ENCODE data around the gene TBC1D22B. TPM values are rescaled to one million over a fixed set of nuclear protein-coding genes. Genes with fewer than 3 reads are reported as not detected.

Gene TBC1D22B
- total RNA-seq, 1 experiment from 2014 or later = 13.5 TPM

DNA sequence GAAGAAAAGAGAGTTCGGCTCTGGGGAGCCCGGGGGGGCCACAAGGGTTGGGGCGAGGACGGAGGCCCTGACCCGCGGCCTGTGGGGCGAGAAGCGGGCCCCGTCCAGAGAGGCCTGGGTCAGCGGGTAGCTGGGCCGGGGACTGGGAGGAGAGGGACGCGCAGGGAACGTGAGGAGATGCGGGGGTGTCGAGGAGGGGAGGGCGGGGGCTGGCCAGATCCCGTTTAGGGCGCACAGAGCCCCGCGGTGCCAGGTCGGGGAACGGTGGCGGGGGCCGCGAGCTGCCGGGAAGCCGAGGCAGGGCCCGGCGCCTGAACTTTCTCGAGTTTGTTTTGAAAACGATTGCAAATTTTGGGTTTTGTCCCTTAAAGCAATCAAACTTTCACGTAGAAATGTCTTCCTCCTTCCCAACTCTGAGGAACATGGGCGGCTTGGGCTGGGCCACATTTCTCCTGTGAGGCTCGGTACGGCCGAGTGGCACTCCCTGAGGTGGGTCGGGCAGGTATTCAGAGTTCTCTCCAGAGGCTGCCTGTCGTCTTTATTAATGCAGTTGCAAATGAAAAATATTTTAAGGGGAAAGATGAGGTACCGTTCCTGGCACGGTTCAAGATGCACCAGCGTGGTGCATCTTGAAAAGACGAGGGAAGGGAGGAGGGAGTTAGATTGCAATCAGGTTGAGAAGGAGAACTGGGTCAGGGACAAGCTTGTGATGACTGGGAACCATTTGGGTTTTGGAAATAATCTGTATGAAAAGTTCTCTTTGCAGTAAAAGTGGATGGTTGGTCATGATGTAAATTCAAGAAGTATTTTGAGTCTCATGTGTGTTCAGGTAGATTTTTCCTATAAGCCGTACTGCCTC is 97.2 kb downstream of the TBC1D22B start:
- H3K36me3 ChIP-seq (ENCODE audit: insufficient read depth, low read length, poor library complexity, severe bottlenecking) = no peaks in the 10 kb centered on the region
- peak; percentile 14 for DNase-seq (ENCODE audit: low spot score)
- TF ChIP-seq EZH2 (IDR thresholded peaks at IDR 0.05; ENCODE audit: borderline replicate concordance, low read depth, low read length, poor library complexity, severe bottlenecking) = no peak
- TF ChIP-seq, protein P1, sequence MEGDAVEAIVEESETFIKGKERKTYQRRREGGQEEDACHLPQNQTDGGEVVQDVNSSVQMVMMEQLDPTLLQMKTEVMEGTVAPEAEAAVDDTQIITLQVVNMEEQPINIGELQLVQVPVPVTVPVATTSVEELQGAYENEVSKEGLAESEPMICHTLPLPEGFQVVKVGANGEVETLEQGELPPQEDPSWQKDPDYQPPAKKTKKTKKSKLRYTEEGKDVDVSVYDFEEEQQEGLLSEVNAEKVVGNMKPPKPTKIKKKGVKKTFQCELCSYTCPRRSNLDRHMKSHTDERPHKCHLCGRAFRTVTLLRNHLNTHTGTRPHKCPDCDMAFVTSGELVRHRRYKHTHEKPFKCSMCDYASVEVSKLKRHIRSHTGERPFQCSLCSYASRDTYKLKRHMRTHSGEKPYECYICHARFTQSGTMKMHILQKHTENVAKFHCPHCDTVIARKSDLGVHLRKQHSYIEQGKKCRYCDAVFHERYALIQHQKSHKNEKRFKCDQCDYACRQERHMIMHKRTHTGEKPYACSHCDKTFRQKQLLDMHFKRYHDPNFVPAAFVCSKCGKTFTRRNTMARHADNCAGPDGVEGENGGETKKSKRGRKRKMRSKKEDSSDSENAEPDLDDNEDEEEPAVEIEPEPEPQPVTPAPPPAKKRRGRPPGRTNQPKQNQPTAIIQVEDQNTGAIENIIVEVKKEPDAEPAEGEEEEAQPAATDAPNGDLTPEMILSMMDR (conservative IDR thresholded peaks at IDR 0.05; ENCODE audit: low read depth, low read length) = no peak
- peak overlapping the region; percentile 81 for H3K27ac ChIP-seq (ENCODE audit: low read depth, low read length, poor library complexity, severe bottlenecking)
- no peaks in the 10 kb centered on the region for H3K9me3 ChIP-seq (ENCODE audit: low read depth, low read length, poor library complexity, severe bottlenecking)
- peak overlapping the region; percentile 99 for H3K4me3 ChIP-seq (ENCODE audit: low read depth, low read length, poor library complexity, severe bottlenecking)
- peaks cover 9% of the 10 kb centered on the region for H3K4me1 ChIP-seq (ENCODE audit: insufficient read depth, low read length, poor library complexity, severe bottlenecking)
- CTCF ChIA-PET = no interaction called here
- POLR2A ChIA-PET (ENCODE audit: low non-redundant PET) = interaction anchor here (0.6 kb wide), 1 partner anchor 49 kb away, joined by 3 read pairs; no protein-coding TSS in a partner anchor
- intact Hi-C loops (cut with micrococcal nuclease; ENCODE audit: unreplicated experiment) = no loop called here
- H3K27me3 ChIP-seq (replicated peaks; ENCODE audit: insufficient read depth, low read depth, low read length, poor library complexity) = no peaks in the 10 kb centered on the region
- BruUV-seq (replicated peaks) = no TSS peak

DNA sequence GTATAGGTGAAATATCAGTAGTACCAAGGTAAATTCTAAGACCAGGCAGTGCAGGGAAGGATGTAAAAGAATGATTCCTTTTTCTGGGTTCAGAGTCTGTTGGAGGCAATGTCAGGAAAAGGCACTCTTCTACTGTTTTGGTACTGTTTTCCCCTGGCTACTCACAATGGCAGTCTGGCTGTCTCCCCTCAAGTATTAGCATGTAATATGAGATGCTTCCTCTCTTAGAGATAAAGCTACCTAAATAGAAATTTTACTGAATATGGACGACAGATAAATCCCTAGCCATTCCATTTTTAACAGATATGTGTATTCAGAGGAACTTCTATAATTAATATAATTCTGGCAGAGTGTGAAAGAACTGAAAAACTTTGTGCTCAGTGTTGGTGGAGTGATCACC is 99.7 kb downstream of the TBC1D22B start:
- POLR2A ChIA-PET (ENCODE audit: low non-redundant PET) = no interaction called here

DNA sequence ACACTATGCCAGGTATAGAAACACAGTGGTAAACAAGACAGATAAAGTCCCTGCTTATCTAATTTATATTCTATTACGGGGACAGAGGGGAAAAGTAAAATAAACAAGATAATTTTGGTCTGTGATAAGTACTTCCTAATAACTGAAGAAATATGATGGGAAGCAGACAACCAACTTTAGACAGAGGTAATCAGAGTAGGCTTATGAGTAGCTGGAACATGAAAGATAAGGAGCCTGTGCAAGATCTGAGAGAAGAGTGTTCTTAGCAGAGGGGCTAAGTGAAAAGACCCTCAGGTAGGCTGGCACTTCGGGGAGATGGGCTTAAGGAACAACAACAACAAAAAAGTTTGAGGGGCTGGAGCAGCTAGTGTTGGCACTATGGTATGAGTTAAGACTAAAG is 100.3 kb downstream of the TBC1D22B start:
- H3K36me3 ChIP-seq (ENCODE audit: insufficient read depth, low read length, poor library complexity, severe bottlenecking) = peaks cover 16% of the 10 kb centered on the region
- H3K4me1 ChIP-seq (ENCODE audit: insufficient read depth, low read length, poor library complexity, severe bottlenecking) = peaks cover 9% of the 10 kb centered on the region
- no peaks in the 10 kb centered on the region for H3K27me3 ChIP-seq (replicated peaks; ENCODE audit: insufficient read depth, low read depth, low read length, poor library complexity)
- DNase-seq (ENCODE audit: low spot score) = no peak
- ChIA-PET POLR2A (ENCODE audit: low non-redundant PET) (no interaction called here), CTCF (no interaction called here)
- no peaks in the 10 kb centered on the region for H3K9me3 ChIP-seq (ENCODE audit: low read depth, low read length, poor library complexity, severe bottlenecking)
- BruUV-seq (replicated peaks) = no TSS peak
- TF ChIP-seq, protein P1 (conservative IDR thresholded peaks at IDR 0.05; ENCODE audit: low read depth, low read length) = no peak
- no peak for TF ChIP-seq EZH2 (IDR thresholded peaks at IDR 0.05; ENCODE audit: borderline replicate concordance, low read depth, low read length, poor library complexity, severe bottlenecking)
- H3K27ac ChIP-seq (ENCODE audit: low read depth, low read length, poor library complexity, severe bottlenecking) = no peak overlapping the region
- intact Hi-C loops (cut with micrococcal nuclease; ENCODE audit: unreplicated experiment) = no loop called here
- no peak overlapping the region for H3K4me3 ChIP-seq (ENCODE audit: low read depth, low read length, poor library complexity, severe bottlenecking)

More for the DNA sequence above, 99.7 kb downstream of the TBC1D22B start:
- intact Hi-C loops (cut with micrococcal nuclease; ENCODE audit: unreplicated experiment) = no loop called here
- TF ChIP-seq, protein P1 (conservative IDR thresholded peaks at IDR 0.05; ENCODE audit: low read depth, low read length) = no peak
- TF ChIP-seq EZH2 (IDR thresholded peaks at IDR 0.05; ENCODE audit: borderline replicate concordance, low read depth, low read length, poor library complexity, severe bottlenecking) = no peak
- Histone ChIP-seq H3K36me3 (ENCODE audit: insufficient read depth, low read length, poor library complexity, severe bottlenecking) (peaks cover 16% of the 10 kb centered on the region), H3K9me3 (ENCODE audit: low read depth, low read length, poor library complexity, severe bottlenecking) (no peaks in the 10 kb centered on the region), H3K27me3 (replicated peaks; ENCODE audit: insufficient read depth, low read depth, low read length, poor library complexity) (no peaks in the 10 kb centered on the region), H3K4me3 (ENCODE audit: low read depth, low read length, poor library complexity, severe bottlenecking) (no peak overlapping the region), H3K4me1 (ENCODE audit: insufficient read depth, low read length, poor library complexity, severe bottlenecking) (peaks cover 9% of the 10 kb centered on the region), H3K27ac (ENCODE audit: low read depth, low read length, poor library complexity, severe bottlenecking) (no peak overlapping the region)
- CTCF ChIA-PET = no interaction called here
- no peak for DNase-seq (ENCODE audit: low spot score)
- no TSS peak for BruUV-seq (replicated peaks)

All from A673 (cell line).